Activated naive CD4-positive, alpha-beta T cell treated with anti-CD3 and anti-CD28 coated beads, Interleukin-2, amount 50 U/mL, for 24 hours (primary cell): ENCODE results near the gene ECI1.

Experiments used
- H3K27ac Mint-ChIP-seq: one replicate; pipeline ENCODE4 v1.8.0; 2021; ENCODE audit warnings: mild to moderate bottlenecking, mixed read lengths
- H3K27me3 Mint-ChIP-seq: one replicate; pipeline ENCODE4 v1.8.0; 2021; ENCODE audit warnings: mixed read lengths
- H3K36me3 Mint-ChIP-seq: one replicate; pipeline ENCODE4 v1.8.0; 2021; ENCODE audit warnings: mixed read lengths
- H3K4me1 Mint-ChIP-seq: one replicate; pipeline ENCODE4 v1.8.0; 2021; ENCODE audit warnings: mixed read lengths
- H3K4me3 Mint-ChIP-seq: one replicate; pipeline ENCODE4 v1.8.0; 2021; ENCODE audit warnings: mild to moderate bottlenecking, mixed read lengths
- H3K9me3 Mint-ChIP-seq: one replicate; pipeline ENCODE4 v1.8.0; 2021; ENCODE audit warnings: mixed read lengths

Gene ECI1

DNA sequence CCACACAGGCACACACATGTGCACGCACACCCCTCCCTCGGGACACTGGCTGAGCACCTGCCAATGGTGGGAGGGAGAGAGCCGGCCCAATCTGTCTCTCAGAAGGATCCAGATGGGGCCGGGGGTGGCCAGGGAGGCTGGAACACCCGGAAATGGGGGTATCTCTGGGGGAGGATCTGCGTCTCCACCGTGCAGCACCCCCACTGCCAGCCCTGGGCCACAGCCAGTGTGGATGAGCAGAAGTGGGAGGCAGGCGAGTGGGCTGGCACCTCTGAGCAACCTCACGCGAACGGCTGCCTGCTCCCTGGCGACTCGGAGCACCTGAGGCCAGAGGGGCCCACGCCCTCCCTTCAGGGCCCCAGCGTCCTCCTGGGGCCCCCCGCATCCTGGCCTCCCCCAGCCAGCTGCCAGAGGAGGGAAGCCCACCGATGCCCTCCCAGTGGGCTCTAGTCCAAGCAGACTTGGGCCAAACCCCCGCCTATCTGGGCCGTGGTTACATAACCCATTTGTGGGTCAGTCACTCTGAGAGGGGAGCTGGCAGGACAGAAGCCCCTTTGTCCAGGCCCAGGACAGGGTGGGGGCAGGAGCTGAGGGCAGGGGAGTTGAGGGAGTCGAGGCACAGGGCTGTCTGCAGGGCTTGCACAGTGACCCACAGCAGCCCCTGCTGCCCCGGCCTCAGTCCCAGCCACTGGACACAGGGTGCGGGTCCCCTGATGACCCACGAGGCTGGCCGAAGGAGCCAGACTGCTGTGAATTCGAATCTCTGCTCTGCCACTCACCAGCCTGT, 60.5 kb downstream of the ECI1 start:
- Mint-ChIP-seq H3K27ac (no peak overlapping the region), H3K36me3 (no peaks in the 10 kb centered on the region), H3K4me3 (no peak overlapping the region), H3K27me3 (peaks cover 4% of the 10 kb centered on the region), H3K9me3 (no peaks in the 10 kb centered on the region), H3K4me1 (peaks cover 4% of the 10 kb centered on the region)

GRCh38 chr16:2190002-2190658, 61.3 kb downstream of the ECI1 start:
- H3K4me3 Mint-ChIP-seq, result no peak overlapping the region
- H3K36me3 Mint-ChIP-seq, result no peaks in the 10 kb centered on the region
- H3K4me1 Mint-ChIP-seq, result peaks cover 4% of the 10 kb centered on the region
- peaks cover 4% of the 10 kb centered on the region for H3K27me3 Mint-ChIP-seq
- no peak overlapping the region for H3K27ac Mint-ChIP-seq
- no peaks in the 10 kb centered on the region for H3K9me3 Mint-ChIP-seq
